HUES6 (cell line): Measurements from ENCODE around the gene MRPL1.
"Not testable (repeated sequence)": the region's sequence is repeated elsewhere in the genome, so short reads cannot be mapped to it uniquely, and the experiment has no call there.

Source experiments
- H3K27ac ChIP-seq: 2 replicates; pipeline ENCODE4 v1.7.0; 2013; ENCODE audit warnings: low read depth, mild to moderate bottlenecking, low read length, inconsistent platforms
- H3K27me3 ChIP-seq: 2 replicates; pipeline ENCODE4 v1.6.1; 2013; ENCODE audit warnings: low read length; ENCODE audit not compliant: control insufficient read depth, insufficient read depth
- H3K36me3 ChIP-seq: 2 replicates; pipeline ENCODE4 v1.6.1; 2013; ENCODE audit warnings: low read length; ENCODE audit not compliant: control insufficient read depth, insufficient read depth
- H3K4me1 ChIP-seq: 2 replicates; pipeline ENCODE4 v1.6.1; 2013; ENCODE audit warnings: low read length; ENCODE audit not compliant: control insufficient read depth, insufficient read depth
- H3K4me3 ChIP-seq: 2 replicates; pipeline ENCODE4 v1.5.1; 2013; ENCODE audit warnings: low read depth, low read length
- H3K9ac ChIP-seq: one replicate; pipeline ENCODE4 v1.6.1; 2013; ENCODE audit warnings: mild to moderate bottlenecking, low read length
- H3K9me3 ChIP-seq: 2 replicates; pipeline ENCODE4 v1.6.1; 2013; ENCODE audit warnings: low read depth, low read length; ENCODE audit not compliant: control insufficient read depth, insufficient read depth

The MRPL1 gene

GRCh38 chr4:77950203-77950602 is 87.6 kb downstream of the MRPL1 start:
- H3K9me3 ChIP-seq = peaks cover 9% of the 10 kb centered on the region; the same call in 1 of the 2 replicates
- peaks cover 25% of the 10 kb centered on the region for H3K36me3 ChIP-seq
- H3K4me3 ChIP-seq = no peak overlapping the region
- H3K27ac ChIP-seq = no peak overlapping the region
- H3K4me1 ChIP-seq = no peaks in the 10 kb centered on the region
- H3K27me3 ChIP-seq = no peaks in the 10 kb centered on the region
- no peak overlapping the region for H3K9ac ChIP-seq

DNA sequence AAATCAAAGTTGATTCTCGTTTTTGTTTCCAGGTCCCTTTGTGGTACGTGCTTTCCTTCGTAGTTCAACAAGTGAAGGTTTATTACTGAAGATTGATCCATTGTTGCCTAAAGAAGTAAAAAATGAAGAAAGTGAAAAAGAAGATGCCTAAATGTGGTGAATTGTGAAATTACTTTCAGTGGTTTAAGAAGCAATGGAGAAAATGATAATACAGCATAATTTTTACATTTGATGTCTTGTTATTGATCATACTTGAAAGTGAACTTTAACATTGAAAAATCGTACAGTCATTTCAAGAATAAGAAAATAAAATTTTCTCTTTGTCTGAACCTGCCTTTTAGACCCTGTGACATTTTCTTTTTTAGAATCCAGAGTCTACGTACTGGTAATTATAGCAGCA is 89.8 kb downstream of the MRPL1 start:
- peaks cover 25% of the 10 kb centered on the region for H3K36me3 ChIP-seq
- H3K9ac ChIP-seq = no peak overlapping the region
- no peaks in the 10 kb centered on the region for H3K9me3 ChIP-seq
- no peak overlapping the region for H3K27ac ChIP-seq
- H3K4me3 ChIP-seq = no peak overlapping the region
- no peaks in the 10 kb centered on the region for H3K27me3 ChIP-seq
- no peaks in the 10 kb centered on the region for H3K4me1 ChIP-seq

DNA sequence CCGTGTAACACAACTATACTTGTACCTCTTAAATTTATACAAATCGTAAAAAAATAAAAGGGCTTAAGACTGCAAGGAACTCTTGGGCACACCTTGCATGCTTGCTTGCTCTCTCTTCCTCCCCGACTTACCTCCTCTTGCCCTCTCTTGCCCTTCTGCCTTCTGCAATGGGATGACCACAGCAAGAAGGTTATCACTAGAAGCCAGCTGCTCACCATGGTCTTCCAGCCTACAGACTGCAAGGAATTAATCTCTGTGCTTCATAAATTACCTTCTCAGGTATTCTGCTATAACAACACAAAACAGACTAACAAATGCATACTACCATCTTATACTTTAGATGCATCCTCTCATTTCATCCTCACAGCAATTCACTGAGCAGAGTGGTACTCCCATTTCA is 92.1 kb downstream of the MRPL1 start:
- Histone ChIP-seq H3K9me3 (no peaks in the 10 kb centered on the region), H3K27ac (no peak overlapping the region), H3K4me1 (no peaks in the 10 kb centered on the region), H3K9ac (no peak overlapping the region), H3K36me3 (peaks cover 25% of the 10 kb centered on the region), H3K27me3 (no peaks in the 10 kb centered on the region), H3K4me3 (no peak overlapping the region)

- no peaks in the 10 kb centered on the region for H3K9me3 ChIP-seq
- 0 out of 2 replicates have a peak, but pooled peaks cover 2% of the 10 kb centered on the region for H3K4me1 ChIP-seq
- H3K27ac ChIP-seq = no peak overlapping the region
- peaks cover 19% of the 10 kb centered on the region for H3K36me3 ChIP-seq
- H3K4me3 ChIP-seq = no peak overlapping the region
- no peaks in the 10 kb centered on the region for H3K27me3 ChIP-seq
- H3K9ac ChIP-seq = no peak overlapping the region
Measured at GRCh38 chr4:77956917-77957316, 94.3 kb downstream of the MRPL1 start.

DNA sequence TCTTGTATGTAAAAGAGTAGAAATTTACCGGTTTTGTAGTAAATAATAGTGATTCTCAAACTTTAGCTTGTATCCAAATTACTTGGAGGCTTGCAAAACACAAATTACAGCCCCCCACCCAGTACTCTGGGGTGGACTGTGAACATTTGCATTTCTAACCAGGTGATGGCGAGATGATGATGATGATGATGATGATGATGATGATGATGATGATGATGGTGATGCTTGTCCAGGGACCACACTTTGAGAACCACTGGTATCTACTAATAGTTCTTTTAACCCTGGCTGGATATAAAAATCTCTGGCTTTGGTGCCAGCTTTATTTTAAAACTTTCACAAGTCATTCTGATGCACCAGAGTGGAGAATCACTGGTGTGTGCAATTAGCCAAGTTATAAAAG is 96.3 kb downstream of the MRPL1 start:
- H3K36me3 ChIP-seq = peaks cover 5% of the 10 kb centered on the region; the same call in 1 of the 2 replicates
- H3K9ac ChIP-seq = no peak overlapping the region
- no peaks in the 10 kb centered on the region for H3K9me3 ChIP-seq
- no peak overlapping the region for H3K4me3 ChIP-seq
- H3K4me1 ChIP-seq = 0 out of 2 replicates have a peak, but pooled peaks cover 2% of the 10 kb centered on the region
- H3K27ac ChIP-seq = no peak overlapping the region
- no peaks in the 10 kb centered on the region for H3K27me3 ChIP-seq

- Histone ChIP-seq H3K4me3 (no peak overlapping the region), H3K36me3 (peaks cover 2% of the 10 kb centered on the region; the same call in 1 of the 2 replicates), H3K9ac (no peak overlapping the region), H3K4me1 (0 out of 2 replicates have a peak, but pooled peaks cover 2% of the 10 kb centered on the region), H3K27me3 (no peaks in the 10 kb centered on the region), H3K9me3 (no peaks in the 10 kb centered on the region), H3K27ac (no peak overlapping the region)
Measured at GRCh38 chr4:77959566-77960338, 97.1 kb downstream of the MRPL1 start.

GRCh38 chr4:77960367-77960766 is 97.7 kb downstream of the MRPL1 start:
- Histone ChIP-seq H3K27me3 (no peaks in the 10 kb centered on the region), H3K4me1 (0 out of 2 replicates have a peak, but pooled peaks cover 2% of the 10 kb centered on the region), H3K27ac (no peak overlapping the region), H3K36me3 (no peaks in the 10 kb centered on the region), H3K9ac (no peak overlapping the region), H3K4me3 (no peak overlapping the region), H3K9me3 (no peaks in the 10 kb centered on the region)

DNA sequence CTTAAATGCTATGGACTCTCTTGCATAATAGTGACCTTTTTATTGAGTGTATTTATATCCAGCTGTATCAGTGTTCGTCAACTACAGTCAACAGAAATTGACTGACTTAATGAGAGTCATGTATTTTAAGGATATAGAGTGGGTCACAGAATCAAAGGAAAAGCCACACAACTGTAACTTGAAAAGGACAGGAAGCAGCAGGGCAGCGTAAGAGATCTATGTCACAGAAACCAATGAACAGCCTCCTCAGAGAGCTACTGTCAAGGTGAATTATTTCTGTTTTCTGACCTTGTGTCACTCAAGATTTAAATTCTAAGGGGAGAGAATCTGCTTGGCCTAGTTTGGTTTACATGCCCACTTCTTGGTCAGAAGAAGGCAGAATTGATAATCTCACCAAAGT is 100.4 kb downstream of the MRPL1 start:
- Histone ChIP-seq H3K27me3 (no peaks in the 10 kb centered on the region), H3K4me3 (no peak overlapping the region), H3K9me3 (no peaks in the 10 kb centered on the region), H3K9ac (no peak overlapping the region), H3K36me3 (no peaks in the 10 kb centered on the region), H3K4me1 (0 out of 2 replicates have a peak, but pooled peaks cover 2% of the 10 kb centered on the region), H3K27ac (no peak overlapping the region)

DNA sequence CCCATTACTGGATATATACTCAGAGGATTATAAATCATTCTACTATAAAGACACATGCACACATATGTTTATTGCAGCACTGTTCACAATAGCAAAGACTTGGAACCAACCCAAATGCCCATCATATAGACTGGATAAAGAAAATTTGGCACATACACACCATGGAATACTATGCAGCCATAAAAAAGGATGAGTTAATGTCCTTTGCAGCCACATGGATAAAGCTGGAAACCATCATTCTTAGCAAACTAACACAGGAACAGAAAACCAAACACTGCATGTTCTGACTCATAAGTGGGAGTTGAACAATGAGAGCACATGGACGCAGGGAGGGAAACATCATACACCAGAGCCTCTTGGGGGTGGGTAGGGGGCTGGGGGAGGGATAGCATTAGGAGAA is 111.0 kb downstream of the MRPL1 start:
- H3K27ac ChIP-seq, H3K27me3 ChIP-seq, H3K4me1 ChIP-seq, H3K36me3 ChIP-seq, H3K9me3 ChIP-seq, H3K4me3 ChIP-seq, H3K9ac ChIP-seq: not testable (repeated sequence)

DNA sequence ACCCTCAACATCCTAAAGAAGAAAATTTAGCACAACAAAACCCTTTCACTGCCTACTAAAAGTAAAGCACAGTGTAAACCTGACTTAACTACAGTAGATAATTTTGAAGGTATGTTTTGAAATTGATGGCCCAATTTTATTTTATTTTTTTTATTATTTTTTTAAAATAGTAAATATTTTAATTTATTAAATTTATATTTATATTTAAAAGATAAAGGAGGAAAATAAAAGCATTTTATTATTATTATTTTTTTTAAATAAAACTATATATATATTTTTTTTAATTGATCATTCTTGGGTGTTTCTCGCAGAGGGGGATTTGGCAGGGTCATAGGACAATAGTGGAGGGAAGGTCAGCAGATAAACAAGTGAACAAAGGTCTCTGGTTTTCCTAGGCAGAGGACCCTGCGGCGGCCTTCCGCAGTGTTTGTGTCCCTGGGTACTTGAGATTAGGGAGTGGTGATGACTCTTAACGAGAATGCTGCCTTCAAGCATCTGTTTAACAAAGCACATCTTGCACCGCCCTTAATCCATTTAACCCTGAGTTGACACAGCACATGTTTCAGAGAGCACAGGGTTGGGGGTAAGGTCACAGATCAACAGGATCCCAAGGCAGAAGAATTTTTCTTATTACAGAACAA is 120.4 kb downstream of the MRPL1 start:
- not testable (repeated sequence) for H3K4me3 ChIP-seq, H3K27ac ChIP-seq, H3K36me3 ChIP-seq, H3K4me1 ChIP-seq, H3K9ac ChIP-seq, H3K27me3 ChIP-seq, H3K9me3 ChIP-seq

GRCh38 chr4:77983612-77984311 is 121.1 kb downstream of the MRPL1 start:
- H3K27ac ChIP-seq, H3K9ac ChIP-seq, H3K27me3 ChIP-seq, H3K4me1 ChIP-seq, H3K36me3 ChIP-seq, H3K9me3 ChIP-seq, H3K4me3 ChIP-seq: not testable (repeated sequence)
